Measurements from ENCODE around the gene OTUD1.
A peak's percentile ranks its signal among the peaks of the same experiment; 100 is the strongest.

The OTUD1 gene

DNA sequence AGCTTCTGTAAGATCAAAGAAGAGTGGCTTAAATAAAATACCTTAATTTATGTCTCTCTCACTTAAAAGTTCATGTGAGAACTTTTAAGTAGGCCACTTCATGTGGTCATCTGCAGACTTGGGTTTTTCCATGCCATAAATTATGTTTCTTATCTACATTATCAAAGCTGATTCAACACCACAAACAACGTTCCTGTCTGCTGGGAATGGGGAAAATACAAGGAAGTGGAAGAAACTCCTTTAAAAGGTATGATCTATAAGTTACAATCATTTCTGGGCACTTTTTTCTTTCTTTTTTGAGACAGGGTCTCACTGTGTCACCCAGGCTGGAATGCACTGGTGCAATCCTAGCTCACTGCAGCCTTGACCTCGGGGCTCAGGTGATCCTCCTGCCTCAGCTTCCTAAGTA, 16.9 kb upstream of the OTUD1 start:
- no peak for DNase-seq

DNA sequence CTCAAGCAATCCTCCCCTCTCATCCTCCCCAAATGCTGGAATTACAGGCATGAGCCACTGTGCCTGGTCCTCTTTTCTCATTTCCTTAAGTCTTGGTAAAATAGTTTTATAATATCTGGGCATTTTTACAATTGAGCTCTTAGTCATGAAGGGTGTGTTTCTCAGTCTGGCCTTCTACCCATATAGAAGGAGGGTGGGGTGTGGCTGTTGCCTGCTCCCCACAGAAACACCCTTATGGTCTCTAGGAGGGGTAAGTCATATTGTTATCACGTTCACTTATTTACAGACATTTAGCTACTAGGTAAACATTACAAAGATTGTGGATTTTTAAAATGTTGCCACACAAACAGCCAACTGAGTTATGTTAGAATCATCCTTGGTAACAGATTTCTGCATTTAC, 6.7 kb upstream of the OTUD1 start:
- DNase-seq: no peak

DNA sequence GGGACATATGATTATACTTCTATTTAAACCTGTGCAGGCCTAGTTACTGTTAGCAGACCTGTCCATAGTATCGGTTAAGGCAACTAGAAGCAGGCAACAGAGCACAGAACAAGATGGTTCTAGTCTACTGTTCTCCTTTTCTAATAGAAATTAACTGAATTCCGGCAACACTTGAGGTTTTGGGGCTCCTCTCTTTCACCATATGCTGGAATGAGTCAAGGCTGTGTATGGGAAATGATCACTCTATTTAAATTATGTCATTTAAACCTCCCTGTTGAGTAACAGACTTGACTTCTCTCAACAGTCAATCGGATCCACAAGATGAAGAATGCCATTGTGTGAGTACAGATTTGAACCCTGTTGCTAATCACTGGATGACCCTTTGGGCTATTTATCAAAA, 6.2 kb upstream of the OTUD1 start:
- no peak for DNase-seq

DNA sequence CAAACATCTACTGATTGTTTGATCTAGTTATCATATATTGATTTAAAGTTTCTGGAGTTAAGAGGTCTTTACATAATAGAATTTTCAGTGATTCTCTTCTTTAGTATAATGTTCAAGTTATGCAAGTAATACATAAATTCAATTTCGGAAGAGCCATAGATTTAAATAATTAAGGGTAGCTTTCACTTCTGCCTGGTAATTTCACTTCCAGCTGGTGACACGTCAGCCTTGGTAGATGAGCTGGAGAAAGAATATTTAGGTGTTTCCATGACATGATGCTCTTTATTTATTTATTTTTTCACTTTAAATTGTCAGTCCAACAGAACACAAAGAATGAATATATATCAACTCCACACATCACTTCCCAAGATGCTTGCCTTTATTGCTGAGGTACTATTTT, 5.2 kb upstream of the OTUD1 start:
- DNase-seq: no peak

DNA sequence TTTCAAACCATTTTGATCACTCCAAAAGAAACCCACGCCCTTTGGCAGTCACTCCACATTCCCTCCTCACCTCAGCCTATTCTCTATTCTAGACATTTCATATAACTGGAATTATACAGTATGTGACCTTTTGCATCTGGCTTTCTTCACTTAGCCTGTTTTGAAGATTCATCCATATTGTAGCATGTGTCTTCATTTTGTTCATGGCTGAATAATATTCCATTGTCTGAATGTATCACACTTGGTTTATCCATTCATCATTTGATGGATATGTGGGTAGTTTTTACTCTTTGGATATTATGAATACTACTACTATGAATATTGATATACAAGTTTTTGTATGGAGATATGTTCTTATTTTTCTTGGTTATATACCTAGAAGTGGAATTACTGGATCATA, 3.5 kb upstream of the OTUD1 start:
- DNase-seq: no peak

DNA sequence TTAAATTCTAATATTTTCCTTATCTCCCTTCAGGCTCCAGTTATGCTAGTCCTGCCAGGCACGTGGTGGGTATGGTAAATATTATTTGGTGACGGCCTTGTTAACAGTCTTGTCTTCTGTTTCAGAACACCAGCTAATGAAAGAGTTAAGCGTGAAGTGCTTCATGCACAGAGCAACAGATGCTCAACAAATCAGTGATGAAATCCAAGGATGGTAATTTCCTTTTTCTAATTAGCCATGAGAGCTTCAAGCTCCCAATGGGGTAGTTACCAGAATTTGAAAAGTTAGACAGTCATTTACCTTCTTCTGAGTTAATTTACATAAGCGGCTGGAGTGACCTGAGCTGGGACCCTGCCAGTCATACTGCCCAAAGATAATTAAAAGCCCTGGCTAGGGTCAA, 1.9 kb upstream of the OTUD1 start:
- no peak for DNase-seq

DNA sequence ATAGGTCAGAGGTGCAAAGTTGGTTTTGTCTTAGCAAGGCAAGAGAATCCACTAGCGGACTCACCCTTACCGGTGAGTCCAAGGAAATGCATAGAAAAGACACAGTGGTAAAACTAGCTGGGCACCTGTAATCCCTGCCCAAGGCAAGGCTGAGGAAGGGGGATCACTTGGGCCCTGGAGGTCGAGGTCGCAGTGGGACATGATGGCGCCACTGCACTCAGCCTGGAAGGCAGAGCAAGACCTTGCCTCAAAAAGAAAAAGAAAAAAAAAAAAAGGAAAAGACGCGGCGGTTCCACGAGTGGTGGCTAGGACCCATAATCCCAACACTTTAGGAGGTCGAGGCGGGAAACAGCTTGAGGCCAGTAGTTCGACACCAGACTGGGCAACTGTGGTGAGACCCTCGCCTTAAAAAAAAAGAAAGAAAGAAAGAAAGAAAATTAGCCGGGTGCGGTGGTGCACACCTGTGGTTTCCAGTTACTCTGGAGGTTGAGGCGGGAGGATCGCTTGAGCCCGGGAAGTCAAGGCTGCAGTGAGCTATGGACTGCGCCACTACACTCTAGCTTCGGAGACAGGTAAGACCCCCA, 820 bp upstream of the OTUD1 start:
- no peak for DNase-seq

DNA sequence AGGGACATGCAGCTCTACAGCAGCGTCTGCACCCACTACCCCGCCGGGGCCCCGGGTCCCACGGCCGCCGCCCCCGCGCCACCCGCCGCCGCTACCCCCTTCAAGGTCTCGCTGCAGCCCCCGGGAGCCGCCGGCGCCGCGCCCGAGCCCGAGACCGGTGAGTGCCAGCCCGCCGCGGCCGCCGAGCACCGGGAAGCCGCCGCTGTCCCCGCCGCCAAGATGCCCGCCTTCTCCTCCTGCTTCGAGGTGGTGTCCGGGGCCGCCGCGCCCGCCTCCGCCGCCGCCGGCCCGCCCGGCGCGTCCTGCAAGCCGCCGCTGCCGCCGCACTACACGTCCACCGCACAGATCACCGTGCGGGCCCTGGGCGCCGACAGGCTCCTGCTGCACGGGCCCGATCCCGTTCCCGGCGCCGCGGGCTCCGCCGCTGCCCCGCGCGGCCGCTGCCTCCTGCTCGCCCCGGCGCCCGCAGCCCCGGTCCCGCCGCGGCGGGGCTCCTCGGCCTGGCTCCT, 631 bp downstream of the OTUD1 start:
- DNase-seq: no peak

DNA sequence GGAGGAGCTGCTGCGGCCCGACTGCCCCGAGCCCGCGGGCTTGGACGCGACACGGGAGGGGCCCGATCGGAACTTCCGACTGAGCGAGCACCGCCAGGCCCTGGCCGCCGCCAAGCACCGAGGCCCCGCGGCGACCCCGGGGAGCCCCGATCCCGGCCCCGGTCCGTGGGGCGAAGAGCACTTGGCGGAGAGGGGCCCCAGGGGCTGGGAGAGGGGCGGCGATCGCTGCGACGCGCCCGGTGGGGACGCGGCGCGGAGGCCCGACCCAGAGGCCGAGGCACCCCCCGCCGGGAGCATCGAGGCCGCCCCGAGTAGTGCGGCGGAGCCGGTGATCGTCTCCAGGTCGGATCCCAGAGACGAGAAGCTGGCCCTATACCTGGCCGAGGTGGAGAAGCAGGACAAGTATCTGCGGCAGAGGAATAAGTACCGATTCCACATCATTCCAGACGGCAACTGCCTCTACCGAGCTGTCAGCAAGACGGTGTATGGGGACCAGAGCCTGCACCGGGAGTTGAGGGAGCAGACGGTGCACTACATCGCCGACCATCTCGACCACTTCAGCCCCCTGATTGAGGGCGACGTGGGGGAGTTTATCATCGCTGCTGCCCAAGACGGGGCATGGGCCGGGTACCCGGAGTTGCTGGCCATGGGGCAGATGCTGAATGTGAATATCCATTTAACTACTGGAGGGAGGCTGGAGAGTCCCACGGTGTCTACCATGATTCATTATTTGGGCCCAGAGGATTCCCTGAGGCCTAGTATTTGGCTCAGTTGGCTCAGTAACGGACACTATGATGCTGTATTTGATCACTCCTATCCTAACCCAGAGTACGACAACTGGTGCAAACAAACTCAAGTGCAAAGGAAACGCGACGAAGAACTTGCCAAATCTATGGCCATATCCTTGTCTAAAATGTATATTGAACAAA, 1.4 kb downstream of the OTUD1 start:
- DNase-seq: peak; percentile 40 to 48

DNA sequence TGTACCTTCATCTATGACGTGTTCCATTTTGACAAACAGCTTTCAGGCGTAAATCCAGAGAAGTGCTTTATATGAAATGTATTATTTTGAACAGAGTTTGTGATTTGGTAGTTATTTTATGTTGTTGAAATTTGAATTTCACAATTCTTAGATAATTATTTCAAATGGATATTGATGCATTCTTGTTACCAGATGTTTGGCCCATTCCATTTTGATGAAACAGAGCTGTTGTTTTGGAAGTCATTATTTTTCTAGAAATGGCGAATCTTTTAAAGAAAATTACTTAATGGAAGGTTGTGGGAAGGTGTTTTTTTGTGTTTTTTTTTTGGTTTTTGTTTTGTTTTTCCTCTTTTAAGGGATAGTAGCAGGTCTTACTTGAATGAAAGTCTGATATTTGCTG, 2.4 kb downstream of the OTUD1 start:
- DNase-seq: no peak

DNA sequence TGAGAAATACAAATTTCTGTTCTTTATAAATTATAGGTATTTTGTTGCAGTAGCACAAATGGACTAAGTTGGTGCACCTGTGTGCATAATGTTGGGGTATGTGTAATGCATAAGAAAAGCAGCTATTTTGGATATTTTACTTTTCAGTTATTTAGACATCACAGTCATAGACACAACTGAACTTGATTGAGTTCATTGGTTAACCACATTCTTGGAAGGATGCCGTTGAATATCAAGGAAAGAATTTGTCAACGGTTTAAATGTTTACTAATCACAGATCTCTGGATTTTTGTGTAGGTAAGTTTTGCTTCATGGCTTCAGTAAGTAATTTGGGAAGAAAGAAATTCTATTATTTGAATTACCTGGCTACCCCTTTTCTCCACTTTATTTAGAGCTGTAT, 4.1 kb downstream of the OTUD1 start:
- DNase-seq: no peak

DNA sequence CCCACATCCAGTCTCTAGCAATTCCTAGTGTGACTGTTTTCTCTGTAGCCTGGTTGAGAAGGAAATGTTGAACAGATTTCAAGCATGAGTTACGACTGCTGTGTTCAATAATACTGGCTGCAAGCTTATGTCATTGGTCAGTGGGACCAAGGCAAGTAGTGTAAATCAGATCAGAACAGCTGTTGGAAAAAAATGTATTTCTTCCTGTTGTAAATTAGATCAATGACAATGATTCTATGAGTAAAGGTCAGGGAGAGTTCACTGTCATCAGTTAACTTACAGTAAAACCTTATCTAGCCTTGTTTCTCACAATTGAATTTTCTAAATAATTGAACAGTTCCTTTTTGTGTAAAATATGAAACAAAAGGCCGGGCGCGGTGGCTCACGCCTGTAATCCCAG, 6.7 kb downstream of the OTUD1 start:
- no peak for DNase-seq

DNA sequence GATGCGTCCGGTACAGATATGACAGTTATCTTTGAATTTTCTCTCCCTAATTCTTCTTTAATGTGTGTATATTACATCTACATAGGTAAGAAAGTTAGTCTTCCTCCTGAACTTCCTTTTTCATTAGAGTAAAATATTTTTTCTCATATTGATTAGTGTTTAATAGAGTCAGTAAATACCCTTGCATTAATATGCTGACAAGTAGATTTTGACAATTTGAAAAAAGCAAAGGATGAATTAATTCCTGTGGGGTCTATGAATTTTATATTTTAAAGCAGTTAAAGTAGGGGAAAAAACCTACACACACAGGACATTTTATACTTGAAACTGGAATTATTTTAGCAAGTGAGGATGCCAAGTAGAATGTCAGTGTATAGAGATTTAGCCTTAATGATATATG, 9.4 kb downstream of the OTUD1 start:
- no peak for DNase-seq

DNA sequence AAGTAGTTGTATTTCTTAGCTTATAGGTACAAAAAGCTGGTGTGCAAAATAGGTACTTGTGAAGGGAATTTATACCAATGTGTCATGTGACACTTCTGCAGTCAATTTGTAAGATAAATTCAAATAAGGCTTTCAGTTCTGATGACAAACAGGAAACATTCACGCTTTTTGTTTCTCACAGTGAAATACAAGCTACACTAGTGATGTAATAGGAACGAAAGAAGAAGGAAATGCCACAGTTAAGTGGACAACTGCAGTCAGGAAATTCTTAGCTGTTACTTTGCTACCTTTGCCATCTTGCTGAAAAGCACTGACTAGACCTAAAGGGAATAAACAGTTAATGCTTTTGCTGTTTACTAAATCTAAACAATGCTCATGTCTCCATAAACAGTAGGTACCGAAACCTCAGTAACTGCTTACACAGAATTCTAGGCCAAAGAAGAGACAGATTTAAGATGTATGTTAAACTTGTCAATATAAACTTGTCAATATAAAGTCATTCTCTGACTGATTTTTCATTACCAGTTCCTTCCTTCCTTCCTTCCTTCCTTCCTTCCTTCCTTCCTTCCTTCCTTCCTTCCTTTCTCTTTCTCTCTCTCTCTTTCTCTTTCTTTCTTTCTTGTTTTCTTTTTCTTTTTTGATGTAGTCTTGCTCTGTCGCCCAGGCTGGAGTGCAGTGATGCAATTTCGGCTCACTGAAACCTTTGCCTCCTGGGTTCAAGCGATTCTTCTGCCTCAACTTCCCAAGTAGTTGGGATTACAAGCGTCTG, 10.1 kb downstream of the OTUD1 start:
- no peak for DNase-seq

DNA sequence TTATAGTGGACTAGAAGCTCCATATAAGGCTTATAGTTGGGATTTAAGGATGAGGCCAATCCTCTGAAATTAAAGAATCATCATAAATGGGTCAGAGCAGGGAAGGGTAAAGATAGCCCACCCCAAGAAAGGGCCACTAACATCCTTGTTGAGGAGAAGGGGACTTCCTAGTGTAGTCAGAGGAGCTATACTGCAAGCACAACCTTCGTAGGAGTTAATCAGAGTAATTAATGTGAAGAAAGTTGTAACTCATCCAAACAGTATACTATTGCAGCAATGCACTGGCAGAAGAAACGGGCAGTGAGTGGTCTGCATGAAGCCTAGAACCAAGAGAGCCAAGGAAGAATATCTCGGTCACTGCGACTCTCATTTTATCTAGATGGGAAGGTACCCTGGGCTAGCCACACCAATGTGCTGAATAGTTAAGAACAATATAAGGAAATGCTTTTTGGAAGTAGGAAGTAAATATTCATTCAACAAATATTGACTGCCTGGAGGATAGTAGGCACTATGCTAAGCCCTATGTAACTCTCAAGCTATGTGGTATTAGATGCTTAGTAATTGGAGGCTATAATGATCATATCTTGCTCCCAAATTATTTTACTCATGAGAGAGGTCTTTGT, 13.3 kb downstream of the OTUD1 start:
- DNase-seq: no peak

DNA sequence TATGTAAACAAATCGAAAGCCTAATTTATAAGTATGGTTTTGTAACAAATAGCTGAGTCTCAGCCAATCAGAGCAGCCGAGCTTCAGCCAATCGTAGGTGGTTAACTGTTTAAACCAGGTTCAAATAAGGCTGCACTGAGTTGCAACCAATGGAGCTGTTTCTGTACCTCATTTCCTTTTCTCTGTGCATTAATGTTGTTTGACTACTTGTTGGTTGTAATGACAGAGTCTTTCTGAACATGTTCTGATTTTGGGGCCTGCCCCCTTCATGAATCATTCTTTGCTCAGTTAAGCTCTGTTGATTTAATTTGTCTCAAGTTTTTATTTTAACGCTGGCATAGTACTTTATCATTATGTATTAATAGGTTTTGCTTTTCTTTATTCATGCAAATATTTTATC, 14.6 kb downstream of the OTUD1 start:
- no peak for DNase-seq

DNA sequence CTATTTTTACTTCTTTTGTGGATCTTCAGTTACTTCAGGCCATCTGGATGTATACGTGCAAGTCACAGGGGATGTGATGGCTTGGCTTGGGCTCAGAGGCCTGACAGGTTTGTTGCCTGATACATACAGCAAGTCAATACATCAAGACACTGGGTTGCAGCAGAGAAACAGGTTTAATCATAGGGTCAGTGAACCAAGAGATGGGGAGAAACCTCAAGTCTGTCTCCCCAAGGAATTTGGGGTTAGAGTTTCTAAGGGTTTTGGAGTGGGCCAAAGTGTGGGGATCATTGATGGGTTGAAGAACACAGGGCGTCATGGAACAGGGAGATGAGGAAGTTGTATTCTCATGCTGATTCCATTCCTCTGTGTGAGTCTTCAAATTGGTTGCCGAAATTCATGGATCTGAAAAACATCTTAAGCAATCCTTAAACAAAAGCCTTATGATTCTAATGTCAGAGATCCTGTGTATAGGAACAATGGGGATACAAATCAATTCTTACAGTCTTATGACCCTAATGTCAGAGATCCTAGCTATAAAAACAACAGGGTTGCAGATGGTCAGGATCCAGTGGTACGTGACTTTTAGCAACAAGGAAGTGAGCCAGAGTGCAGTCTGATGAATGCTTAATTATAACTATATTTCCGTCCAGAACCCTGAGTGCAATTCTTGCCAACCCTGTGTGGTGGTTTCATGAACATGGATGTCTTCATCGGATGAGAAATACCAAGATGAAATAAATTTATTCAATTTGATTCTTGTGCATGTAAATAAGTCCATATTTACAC, 18.9 kb downstream of the OTUD1 start:
- DNase-seq: no peak

DNA sequence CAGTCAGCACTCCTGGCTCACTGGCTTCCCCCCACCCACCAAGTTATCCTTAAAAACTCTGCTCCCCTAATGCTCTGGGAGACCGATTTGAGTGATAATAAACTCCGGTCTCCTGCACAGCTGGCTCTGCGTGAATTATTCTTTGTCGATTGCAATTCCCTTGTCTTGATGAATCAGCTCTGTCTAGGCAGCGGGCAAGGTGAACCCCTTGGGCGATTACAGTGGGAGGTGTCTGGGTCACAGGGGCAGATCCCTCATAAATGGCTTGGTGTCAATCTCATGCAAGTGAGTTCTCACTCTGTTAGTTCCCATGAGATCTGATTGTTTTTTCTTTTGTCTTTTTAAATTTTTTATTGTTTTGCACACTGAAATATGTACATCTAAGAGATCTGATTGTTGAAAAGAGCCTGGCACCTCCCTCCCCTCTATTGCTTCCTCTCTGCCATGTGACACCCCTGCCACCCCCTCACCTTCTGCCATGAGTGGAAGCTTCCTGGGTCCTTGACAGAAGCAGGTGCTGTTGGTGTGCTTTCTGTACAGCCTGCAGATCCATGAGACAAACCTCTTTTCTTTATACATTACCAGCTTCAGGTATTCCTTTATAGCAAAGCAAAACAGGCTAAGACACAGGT, 20.5 kb downstream of the OTUD1 start:
- DNase-seq: no peak

DNA sequence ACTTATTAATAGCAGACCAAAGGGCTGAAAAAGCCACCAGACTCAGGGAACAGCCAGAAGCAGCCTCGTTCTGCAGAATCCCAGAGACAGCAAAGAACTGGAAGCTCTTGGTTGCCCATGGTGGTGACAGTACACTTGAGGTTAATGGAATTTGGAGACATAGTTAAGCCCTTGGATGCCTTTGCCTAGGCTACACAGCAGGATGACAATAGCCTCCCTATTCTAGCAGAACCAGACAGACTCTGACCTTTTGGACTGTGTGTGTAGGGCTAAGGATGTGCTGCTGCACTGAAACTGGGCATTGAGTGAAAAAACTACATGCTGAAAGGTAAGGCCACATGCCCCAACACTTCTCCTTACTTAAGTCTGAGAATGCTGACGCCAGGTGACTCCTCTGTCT, 22.7 kb downstream of the OTUD1 start:
- no peak for DNase-seq

DNA sequence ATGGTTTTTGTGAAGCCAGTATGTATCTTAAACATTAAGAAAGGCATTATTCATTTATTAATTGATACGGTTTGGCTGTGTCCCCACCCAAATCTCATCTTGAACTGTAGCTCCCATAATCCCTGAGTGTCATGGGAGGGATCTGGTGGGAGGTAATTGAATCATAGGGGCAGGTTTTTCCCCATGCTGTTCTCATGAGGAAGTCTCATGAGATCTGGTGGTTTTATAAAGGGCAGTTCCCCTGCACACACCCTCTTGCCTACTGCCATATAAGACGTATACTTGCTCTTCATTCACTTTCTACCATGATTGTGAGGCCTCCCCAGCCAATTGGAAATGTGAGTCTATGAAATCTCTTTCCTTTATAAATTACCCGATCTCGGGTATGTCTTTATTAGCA, 28.1 kb downstream of the OTUD1 start:
- DNase-seq: no peak

DNA sequence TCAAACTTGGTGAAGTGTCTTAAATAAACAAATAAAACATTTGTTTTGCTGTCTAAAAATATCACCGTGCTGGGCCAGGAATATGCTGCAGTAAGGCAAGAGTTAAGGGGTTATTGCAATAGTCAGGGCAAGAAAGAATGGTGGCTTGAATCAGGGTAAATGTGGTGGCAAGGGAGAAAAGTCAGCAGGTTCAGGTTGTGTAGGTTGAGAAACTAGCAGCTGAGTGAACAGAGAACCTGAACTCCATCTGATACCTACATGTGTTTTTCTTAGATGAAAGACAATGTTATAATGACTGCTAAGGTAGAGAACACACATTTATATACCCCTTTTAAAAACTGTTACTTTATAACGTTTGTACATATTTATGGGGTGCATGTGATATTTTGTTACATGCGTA, 28.7 kb downstream of the OTUD1 start:
- DNase-seq: no peak
